H9 (cell line): Measurements from ENCODE around the gene SLC25A18. TPM values are rescaled to one million over a fixed set of nuclear protein-coding genes. Genes with fewer than 3 reads are reported as not detected.

Experiments
- DNase-seq: peaks from one replicate; pipeline ENCODE4 v3.0.0-alpha.2; 2017
- H2AFZ ChIP-seq: one replicate; pipeline ENCODE4 v1.6.1; 2013; ENCODE audit warnings: mild to moderate bottlenecking, low read length, control low read depth, moderate library complexity
- H2AK5ac ChIP-seq: 2 replicates; pipeline ENCODE4 v1.6.1; 2013; ENCODE audit warnings: low read length, control low read depth, mixed read lengths; ENCODE audit not compliant: insufficient read length
- H2BK120ac ChIP-seq: one replicate; pipeline ENCODE4 v1.6.1; 2013; ENCODE audit warnings: low read depth, mild to moderate bottlenecking, low read length, control low read depth, inconsistent platforms; ENCODE audit not compliant: poor library complexity, severe bottlenecking
- H2BK12ac ChIP-seq: 2 replicates; pipeline ENCODE4 v1.6.1; 2013; ENCODE audit warnings: low read length, control low read depth, mixed read lengths, low read depth; ENCODE audit not compliant: insufficient read length
- H2BK15ac ChIP-seq: 2 replicates; pipeline ENCODE4 v1.6.1; 2013; ENCODE audit warnings: low read depth, low read length, control low read depth
- H2BK20ac ChIP-seq: one replicate; pipeline ENCODE4 v1.6.1; 2013; ENCODE audit warnings: low read depth, mild to moderate bottlenecking, low read length, control low read depth, inconsistent platforms; ENCODE audit not compliant: poor library complexity, severe bottlenecking
- H2BK5ac ChIP-seq: 2 replicates; pipeline ENCODE4 v1.6.1; 2013; ENCODE audit warnings: low read length, control low read depth, mixed read lengths; ENCODE audit not compliant: insufficient read length
- H3K14ac ChIP-seq: 2 replicates; pipeline ENCODE4 v1.6.1; 2013; ENCODE audit warnings: low read length, control low read depth; ENCODE audit not compliant: insufficient read depth
- H3K18ac ChIP-seq: 2 replicates; pipeline ENCODE4 v1.6.1; 2013; ENCODE audit warnings: low read depth, mild to moderate bottlenecking, mixed read lengths, low read length, control low read depth; ENCODE audit not compliant: insufficient read length
- H3K23ac ChIP-seq: 2 replicates; pipeline ENCODE4 v1.6.1; 2013; ENCODE audit warnings: low read length, control low read depth, mixed read lengths, low read depth; ENCODE audit not compliant: insufficient read length
- H3K23me2 ChIP-seq: 2 replicates; pipeline ENCODE4 v1.6.1; 2013; ENCODE audit warnings: low read depth, mild to moderate bottlenecking, mixed read lengths, low read length, control low read depth; ENCODE audit not compliant: insufficient read length, poor library complexity, severe bottlenecking
- H3K27ac ChIP-seq: 2 replicates; pipeline ENCODE4 v1.5.1; 2013; ENCODE audit warnings: low read length, control low read depth, mixed read lengths, low read depth; ENCODE audit not compliant: insufficient read length
- H3K27me3 ChIP-seq: 2 replicates; pipeline ENCODE4 v1.6.1; 2013; ENCODE audit warnings: low read length, control low read depth, inconsistent platforms; ENCODE audit not compliant: insufficient read depth
- H3K4ac ChIP-seq: 2 replicates; pipeline ENCODE4 v1.6.1; 2013; ENCODE audit warnings: low read depth, mild to moderate bottlenecking, control low read depth, inconsistent platforms, low read length, moderate library complexity
- H3K4me1 ChIP-seq: 2 replicates; pipeline ENCODE4 v1.6.1; 2013; ENCODE audit warnings: low read length, control low read depth, inconsistent platforms; ENCODE audit not compliant: insufficient read depth
- H3K4me2 ChIP-seq: 2 replicates; pipeline ENCODE4 v1.6.1; 2013; ENCODE audit warnings: low read length, control low read depth, mixed read lengths; ENCODE audit not compliant: insufficient read length, insufficient read depth
- H3K56ac ChIP-seq: 2 replicates; pipeline ENCODE4 v1.6.1; 2013; ENCODE audit warnings: low read depth, mild to moderate bottlenecking, mixed read lengths, low read length, control low read depth; ENCODE audit not compliant: insufficient read length
- H3K79me1 ChIP-seq: 2 replicates; pipeline ENCODE4 v1.6.1; 2013; ENCODE audit warnings: low read depth, mild to moderate bottlenecking, moderate library complexity, low read length, control low read depth, inconsistent platforms; ENCODE audit not compliant: insufficient read depth, poor library complexity, severe bottlenecking
- H3K79me2 ChIP-seq: 2 replicates; pipeline ENCODE4 v1.6.1; 2013; ENCODE audit warnings: low read length, control low read depth, inconsistent platforms; ENCODE audit not compliant: insufficient read depth
- H3K9ac ChIP-seq: 2 replicates; pipeline ENCODE4 v1.6.1; 2013; ENCODE audit warnings: low read length, control low read depth, mixed read lengths; ENCODE audit not compliant: insufficient read length; ENCODE audit errors: extremely low read depth
- H3K9me3 ChIP-seq: one replicate; pipeline ENCODE4 v1.6.1; 2013; ENCODE audit warnings: low read depth, low read length, inconsistent platforms; ENCODE audit not compliant: control insufficient read depth
- H3T11ph ChIP-seq: one replicate; pipeline ENCODE4 v1.6.1; 2013; ENCODE audit warnings: mild to moderate bottlenecking, low read length, control low read depth, inconsistent platforms
- H4K20me1 ChIP-seq: one replicate; pipeline ENCODE4 v1.6.1; 2013; ENCODE audit not compliant: control insufficient read depth, insufficient read length, insufficient read depth
- H4K5ac ChIP-seq: 2 replicates; pipeline ENCODE4 v1.6.1; 2013; ENCODE audit warnings: low read depth, mild to moderate bottlenecking, mixed read lengths, low read length, control low read depth; ENCODE audit not compliant: insufficient read length
- H4K8ac ChIP-seq: replicated peaks from 2 replicates; pipeline ENCODE4 v1.6.1; 2013; ENCODE audit warnings: low read length, control low read depth, mixed read lengths, low read depth; ENCODE audit not compliant: insufficient read length
- H4K91ac ChIP-seq: 2 replicates; pipeline ENCODE4 v1.6.1; 2013; ENCODE audit warnings: low read depth, mild to moderate bottlenecking, moderate library complexity, mixed read lengths, low read length, control low read depth; ENCODE audit not compliant: insufficient read length
- H3K27ac Mint-ChIP-seq, 3 experiments: 2 replicates in 2 of 3; 3 replicates in 1 of 3; pipeline ENCODE4 v1.8.0; 2020 to 2021; ENCODE audit warnings: mixed read lengths in 3 of 3, mild to moderate bottlenecking in 1 of 3, moderate library complexity in 1 of 3
- H3K27me3 Mint-ChIP-seq: 2 replicates; pipeline ENCODE4 v1.8.0; 2021; ENCODE audit warnings: low read depth, mild to moderate bottlenecking, moderate library complexity, mixed read lengths
- H3K36me3 Mint-ChIP-seq, 3 experiments: 2 replicates in 2 of 3; 3 replicates in 1 of 3; pipeline ENCODE4 v1.8.0; 2020 to 2021; ENCODE audit warnings: low read depth in 3 of 3, mixed read lengths in 3 of 3; ENCODE audit not compliant: insufficient read depth in 1 of 3
- H3K4me1 Mint-ChIP-seq, 2 experiments: 2 replicates each; pipeline ENCODE4 v1.8.0; 2020; ENCODE audit warnings: mixed read lengths in 2 of 2
- H3K4me3 Mint-ChIP-seq, 2 experiments: 2 replicates in 1 of 2; 3 replicates in 1 of 2; pipeline ENCODE4 v1.8.0; 2020 to 2021; ENCODE audit warnings: mild to moderate bottlenecking in 2 of 2, mixed read lengths in 2 of 2, moderate library complexity in 1 of 2
- H3K9me3 Mint-ChIP-seq, 2 experiments: 2 replicates in 1 of 2; 3 replicates in 1 of 2; pipeline ENCODE4 v1.8.0; 2020; ENCODE audit warnings: mild to moderate bottlenecking in 2 of 2, mixed read lengths in 2 of 2, moderate library complexity in 1 of 2
- CTCF ChIP-seq: fragments of 200-600 bp; sonication (generic); conservative IDR thresholded peaks from 3 replicates; pipeline ENCODE4 v1.8.0; 2021; ENCODE audit warnings: antibody characterized with exemption, mild to moderate bottlenecking
- WGBS: extraction: QIAGEN DNeasy Blood & Tissue Kit; methylation state at CpG from one replicate; pipeline ENCODE4 v1.1.7; 2013; ENCODE audit warnings: missing lambda C conversion rate, low lambda C conversion rate, mixed read lengths; ENCODE audit not compliant: insufficient read length; ENCODE audit errors: extremely low coverage; 5-methylcytosine and 5-hydroxymethylcytosine counted together
- total RNA-seq: library from RNA; stranded (reverse); gene quantifications from 2 replicates; pipeline ENCODE4 v1.2.1, GENCODE V29; 2021

Gene SLC25A18
- total RNA-seq, 1 experiment from 2014 or later = 2.3 TPM

GRCh38 chr22:17639247-17639741 is 76.0 kb downstream of the SLC25A18 start:
- no peaks in the 10 kb centered on the region for H3K27me3 ChIP-seq
- H2AFZ ChIP-seq = no peak overlapping the region
- peak overlapping the region; percentile 16 for H3K27ac ChIP-seq
- peak overlapping the region; percentile 55 for H4K91ac ChIP-seq
- no peak overlapping the region for H3K4ac ChIP-seq
- H3K23ac ChIP-seq = no peak overlapping the region
- no peak overlapping the region for H3T11ph ChIP-seq
- H3K9ac ChIP-seq = peak overlapping the region; percentile 93
- H3K27ac Mint-ChIP-seq = peak overlapping the region; percentile 96 to 99 (median 98)
- peak overlapping the region; percentile 84 to 90 for H3K4me3 Mint-ChIP-seq
- H2BK5ac ChIP-seq = no peak overlapping the region
- no peaks in the 10 kb centered on the region for H4K20me1 ChIP-seq
- peaks cover 6% of the 10 kb centered on the region for H3K23me2 ChIP-seq
- no peak overlapping the region for H2AK5ac ChIP-seq
- H3K4me1 ChIP-seq = no peaks in the 10 kb centered on the region; the same call in 1 of the 2 replicates
- H4K5ac ChIP-seq = peak overlapping the region; percentile 50
- H3K56ac ChIP-seq = no peak overlapping the region
- H3K79me2 ChIP-seq = 0 out of 2 replicates have a peak, but pooled peaks cover 3% of the 10 kb centered on the region
- H2BK15ac ChIP-seq = no peak overlapping the region
- H2BK12ac ChIP-seq = peak overlapping the region; percentile 38
- H4K8ac ChIP-seq = no peak overlapping the region
- no peak overlapping the region for H2BK20ac ChIP-seq
- no peaks in the 10 kb centered on the region for H3K79me1 ChIP-seq
- DNase-seq = no peak
- WGBS = no CpG with 5 or more reads among the region's 8 CpGs
- H3K14ac ChIP-seq = peak overlapping the region; percentile 96; the same call in 1 of the 2 replicates
- H3K9me3 ChIP-seq = no peaks in the 10 kb centered on the region
- H3K36me3 Mint-ChIP-seq = peaks cover 12 to 21% (median 15%) of the 10 kb centered on the region in 3 experiments
- H3K9me3 Mint-ChIP-seq = peaks cover 2 to 5% of the 10 kb centered on the region in 2 experiments; a peak in 1 of 5 replicates
- H3K18ac ChIP-seq = peak overlapping the region; percentile 54
- H3K4me2 ChIP-seq = peak overlapping the region; percentile 98
- no peak for TF ChIP-seq CTCF
- peaks cover 6 to 18% of the 10 kb centered on the region in 2 experiments for H3K4me1 Mint-ChIP-seq
- H3K27me3 Mint-ChIP-seq = no peaks in the 10 kb centered on the region
- no peak overlapping the region for H2BK120ac ChIP-seq

Other genes starting within 250 kb of the SLC25A18 start
- gene CECR2, start 194.0 kb upstream of the SLC25A18 start, total RNA-seq = 145 and 154 TPM in 2 replicates
- gene ATP6V1E1, start 65.3 kb downstream of the SLC25A18 start, total RNA-seq = 89.2 and 90.0 TPM in 2 replicates
- gene BCL2L13, start 75.3 kb downstream of the SLC25A18 start, total RNA-seq = 26.0 and 29.2 TPM in 2 replicates
- gene BID, start 211.0 kb downstream of the SLC25A18 start, total RNA-seq = 23.2 and 25.5 TPM in 2 replicates